Kidney (tissue), 22 donors: Measurements from ENCODE around the gene SEC24B. TPM values are rescaled to one million over a fixed set of nuclear protein-coding genes. Genes with fewer than 3 reads are reported as not detected.

ENCODE experiments used
- DNase-seq, 5 donors: peaks; one replicate each; pipeline ENCODE4 v3.0.0-alpha.2; 2013 to 2020
- FAIRE-seq: peaks from 2 replicates; lab custom pipeline; 2012; peaks lifted over from hg19 to GRCh38; lab: Jason Lieb, UNC
- H3K27ac ChIP-seq, 2 donors: one replicate each; pipeline ENCODE4 v1.7.0; 2013; ENCODE audit warnings: low read depth in 2 of 2, low read length in 2 of 2, inconsistent platforms in 1 of 2
- H3K27me3 ChIP-seq: one replicate; pipeline ENCODE4 v1.7.1; 2013; ENCODE audit warnings: low read length, inconsistent platforms; ENCODE audit not compliant: control insufficient read depth, insufficient read depth
- H3K36me3 ChIP-seq, 3 donors: one replicate each; pipeline versions ENCODE4 v1.7.0 to v1.7.1; 2013; ENCODE audit warnings: low read length in 3 of 3, control low read depth in 1 of 3, inconsistent platforms in 1 of 3; ENCODE audit not compliant: insufficient read depth in 3 of 3, control insufficient read depth in 2 of 3
- H3K4me1 ChIP-seq, 3 donors: one replicate each; pipeline versions ENCODE4 v1.7.0 to v1.7.1; 2013; ENCODE audit warnings: low read length in 3 of 3, inconsistent platforms in 1 of 3, low read depth in 1 of 3; ENCODE audit not compliant: control insufficient read depth in 2 of 3, insufficient read depth in 2 of 3
- H3K4me3 ChIP-seq, 3 donors: one replicate each; pipeline versions ENCODE4 v1.7.0 to v1.8.1; 2013; ENCODE audit warnings: low read length in 3 of 3, control low read depth in 1 of 3, inconsistent platforms in 1 of 3
- H3K9ac ChIP-seq, 3 donors: one replicate each; pipeline versions ENCODE4 v1.7.0 to v1.7.1; 2013; ENCODE audit warnings: low read length in 3 of 3, control low read depth in 1 of 3, inconsistent platforms in 1 of 3
- H3K9me3 ChIP-seq, 3 donors: one replicate each; pipeline versions ENCODE4 v1.7.0 to v1.7.1; 2013; ENCODE audit warnings: low read length in 3 of 3, control low read depth in 1 of 3, inconsistent platforms in 1 of 3; ENCODE audit not compliant: control insufficient read depth in 2 of 3, insufficient read depth in 1 of 3
- CTCF ChIP-seq: IDR thresholded peaks from 3 replicates; pipeline ENCODE4 v1.5.1; 2012; ENCODE audit warnings: mild to moderate bottlenecking, moderate library complexity, borderline replicate concordance; ENCODE audit not compliant: insufficient read depth; ENCODE audit errors: extremely low read depth
- intact Hi-C: fragments of 100-400 bp; cut with DNase I; formaldehyde crosslinking; loops from one replicate; pipeline ENCODE4 v1.11.1; 2022
- long read RNA-seq, 10 donors: library from polyadenylated mRNA in 1 of 10; unstranded in 1 of 10; transcript quantifications; one replicate each; pipeline ENCODE4 v2.0.0 and lab custom pipeline, GENCODE V29; 2021 to 2026
- polyA plus RNA-seq: library from polyadenylated mRNA; stranded (reverse); fragments of 350-450 nt; fragmentation: Illumina TruSeq; extraction: RNeasy Lipid Tissue Mini Kit (QIAGEN cat#74804); gene quantifications from one replicate; pipeline ENCODE4 v1.2.3, GENCODE V29; 2014; ENCODE audit warnings: low read depth, low replicate concordance; ENCODE audit not compliant: insufficient read depth
- total RNA-seq: library from RNA; stranded (reverse); fragmentation: NEBNext Ultra II Directional; extraction: Animal tissue kit (Norgen Biotek cat#: 25700); gene quantifications from one replicate; pipeline ENCODE4 v1.2.1, GENCODE V29; 2021
- donor health status: control.
- donor health status: control.
- donor health status: control.
- donor health status: control.
- donor health status: control.
- donor health status: DM: yes; HTN: yes; CAD: no.
- donor health status: Normal renal cell carcinoma (clear cell type).

SEC24B gene
- total RNA-seq (32.4 TPM), polyA plus RNA-seq (8.1 TPM)
- long read RNA-seq, donor 1, partial matches to known transcripts = 18 of 18 reads
- long read RNA-seq, donor 1, other reads (novel, unspliced or antisense) = 0 of 18 reads
- long read RNA-seq, donor 2, partial matches to known transcripts = 19 of 19 reads
- long read RNA-seq, donor 2, other reads (novel, unspliced or antisense) = 0 of 19 reads
- long read RNA-seq, donor 3, full-length matches to known transcripts = 6 of 6 reads
- long read RNA-seq, donor 3, partial matches to known transcripts = 0 of 6 reads
- long read RNA-seq, donor 3, other reads (novel, unspliced or antisense) = 0 of 6 reads
- long read RNA-seq, donor 4 = 0 reads
- long read RNA-seq, donor 5, partial matches to known transcripts = 0 of 1 reads
- long read RNA-seq, donor 5, other reads (novel, unspliced or antisense) = 0 of 1 reads
- long read RNA-seq, donor 6, partial matches to known transcripts = 5 of 5 reads
- long read RNA-seq, donor 6, other reads (novel, unspliced or antisense) = 0 of 5 reads
- long read RNA-seq, donor 7, partial matches to known transcripts = 5 of 8 reads
- long read RNA-seq, donor 7, other reads (novel, unspliced or antisense) = 3 of 8 reads
- long read RNA-seq, donor 8, partial matches to known transcripts = 5 of 5 reads
- long read RNA-seq, donor 8, other reads (novel, unspliced or antisense) = 0 of 5 reads
- long read RNA-seq, donor 9 = 0 reads
- long read RNA-seq, donor 10 = 0 reads

- H3K4me1 ChIP-seq = peaks cover 8 to 16% (median 12%) of the 10 kb centered on the region in 3 donors
- DNase-seq = peak; percentile 85 to 98 (median 89)
- H3K9me3 ChIP-seq = no peaks in the 10 kb centered on the region
- intact Hi-C loops = no loop called here
- H3K27ac ChIP-seq = peak within 1 kb of the TSS; percentile 85 to 91
- peak within 1 kb of the TSS; percentile 83 to 92 (median 85) for H3K4me3 ChIP-seq
- peak; percentile 71 for TF ChIP-seq CTCF
- no peaks in the 10 kb centered on the region for H3K36me3 ChIP-seq
- no peak for FAIRE-seq
- peak within 1 kb of the TSS; percentile 61 to 84 (median 83) for H3K9ac ChIP-seq
- H3K27me3 ChIP-seq = no peaks in the 10 kb centered on the region
These were observed at the start of gene SEC24B for GRCh38 chr4:109433205-109434006. Gene SEC24B, plus strand, starts transcription at chr4:109433815. Its CDS starts 55 bp downstream, at chr4:109433870.

GRCh38 chr4:109383823-109384222 is 49.8 kb upstream of the SEC24B start:
- Histone ChIP-seq H3K27ac (no peak overlapping the region), H3K9me3 (no peaks in the 10 kb centered on the region), H3K9ac (no peak overlapping the region), H3K36me3 (no peaks in the 10 kb centered on the region), H3K27me3 (no peaks in the 10 kb centered on the region), H3K4me1 (no peaks in the 10 kb centered on the region), H3K4me3 (no peak overlapping the region)
- peak in 1 of 5 donors; percentile 17 for DNase-seq
- no peak for FAIRE-seq
- TF ChIP-seq CTCF = no peak
- intact Hi-C loops = no loop called here

- DNase-seq = peak in 1 of 5 donors; percentile 23
- no peak for FAIRE-seq
- no peak overlapping the region for H3K9ac ChIP-seq
- H3K36me3 ChIP-seq = no peaks in the 10 kb centered on the region
- H3K9me3 ChIP-seq = no peaks in the 10 kb centered on the region
- no peak overlapping the region for H3K4me3 ChIP-seq
- TF ChIP-seq CTCF = no peak
- intact Hi-C loops = no loop called here
- H3K27ac ChIP-seq = no peak overlapping the region
- peaks cover 0 to 4% (median 0%) of the 10 kb centered on the region in 3 donors for H3K4me1 ChIP-seq
- no peaks in the 10 kb centered on the region for H3K27me3 ChIP-seq
These were observed 48.4 kb upstream of the SEC24B start for GRCh38 chr4:109385260-109385659.
